ENCODE data around the gene CORO2B.

- TF ChIP-seq, protein P1, sequence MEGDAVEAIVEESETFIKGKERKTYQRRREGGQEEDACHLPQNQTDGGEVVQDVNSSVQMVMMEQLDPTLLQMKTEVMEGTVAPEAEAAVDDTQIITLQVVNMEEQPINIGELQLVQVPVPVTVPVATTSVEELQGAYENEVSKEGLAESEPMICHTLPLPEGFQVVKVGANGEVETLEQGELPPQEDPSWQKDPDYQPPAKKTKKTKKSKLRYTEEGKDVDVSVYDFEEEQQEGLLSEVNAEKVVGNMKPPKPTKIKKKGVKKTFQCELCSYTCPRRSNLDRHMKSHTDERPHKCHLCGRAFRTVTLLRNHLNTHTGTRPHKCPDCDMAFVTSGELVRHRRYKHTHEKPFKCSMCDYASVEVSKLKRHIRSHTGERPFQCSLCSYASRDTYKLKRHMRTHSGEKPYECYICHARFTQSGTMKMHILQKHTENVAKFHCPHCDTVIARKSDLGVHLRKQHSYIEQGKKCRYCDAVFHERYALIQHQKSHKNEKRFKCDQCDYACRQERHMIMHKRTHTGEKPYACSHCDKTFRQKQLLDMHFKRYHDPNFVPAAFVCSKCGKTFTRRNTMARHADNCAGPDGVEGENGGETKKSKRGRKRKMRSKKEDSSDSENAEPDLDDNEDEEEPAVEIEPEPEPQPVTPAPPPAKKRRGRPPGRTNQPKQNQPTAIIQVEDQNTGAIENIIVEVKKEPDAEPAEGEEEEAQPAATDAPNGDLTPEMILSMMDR (IDR thresholded peaks at IDR 0.05) = no peak
- no peak for TF ChIP-seq EP300 (IDR thresholded peaks at IDR 0.05)
Measured at GRCh38 chr15:68683026-68683425, 104.2 kb downstream of the CORO2B start.

Measured in ovary (tissue), 3 donors.